H9 (cell line): Measurements from ENCODE around the gene DEK. TPM values are rescaled to one million over a fixed set of nuclear protein-coding genes. Genes with fewer than 3 reads are reported as not detected.

ENCODE experiments used
- DNase-seq: peaks from one replicate; pipeline ENCODE4 v3.0.0-alpha.2; 2017
- H2AFZ ChIP-seq: one replicate; pipeline ENCODE4 v1.6.1; 2013; ENCODE audit warnings: mild to moderate bottlenecking, low read length, control low read depth, moderate library complexity
- H2AK5ac ChIP-seq: 2 replicates; pipeline ENCODE4 v1.6.1; 2013; ENCODE audit warnings: low read length, control low read depth, mixed read lengths; ENCODE audit not compliant: insufficient read length
- H2BK120ac ChIP-seq: one replicate; pipeline ENCODE4 v1.6.1; 2013; ENCODE audit warnings: low read depth, mild to moderate bottlenecking, low read length, control low read depth, inconsistent platforms; ENCODE audit not compliant: poor library complexity, severe bottlenecking
- H2BK12ac ChIP-seq: 2 replicates; pipeline ENCODE4 v1.6.1; 2013; ENCODE audit warnings: low read length, control low read depth, mixed read lengths, low read depth; ENCODE audit not compliant: insufficient read length
- H2BK15ac ChIP-seq: 2 replicates; pipeline ENCODE4 v1.6.1; 2013; ENCODE audit warnings: low read depth, low read length, control low read depth
- H2BK20ac ChIP-seq: one replicate; pipeline ENCODE4 v1.6.1; 2013; ENCODE audit warnings: low read depth, mild to moderate bottlenecking, low read length, control low read depth, inconsistent platforms; ENCODE audit not compliant: poor library complexity, severe bottlenecking
- H2BK5ac ChIP-seq: 2 replicates; pipeline ENCODE4 v1.6.1; 2013; ENCODE audit warnings: low read length, control low read depth, mixed read lengths; ENCODE audit not compliant: insufficient read length
- H3K14ac ChIP-seq: 2 replicates; pipeline ENCODE4 v1.6.1; 2013; ENCODE audit warnings: low read length, control low read depth; ENCODE audit not compliant: insufficient read depth
- H3K18ac ChIP-seq: 2 replicates; pipeline ENCODE4 v1.6.1; 2013; ENCODE audit warnings: low read depth, mild to moderate bottlenecking, mixed read lengths, low read length, control low read depth; ENCODE audit not compliant: insufficient read length
- H3K23ac ChIP-seq: 2 replicates; pipeline ENCODE4 v1.6.1; 2013; ENCODE audit warnings: low read length, control low read depth, mixed read lengths, low read depth; ENCODE audit not compliant: insufficient read length
- H3K23me2 ChIP-seq: 2 replicates; pipeline ENCODE4 v1.6.1; 2013; ENCODE audit warnings: low read depth, mild to moderate bottlenecking, mixed read lengths, low read length, control low read depth; ENCODE audit not compliant: insufficient read length, poor library complexity, severe bottlenecking
- H3K27ac ChIP-seq: 2 replicates; pipeline ENCODE4 v1.5.1; 2013; ENCODE audit warnings: low read length, control low read depth, mixed read lengths, low read depth; ENCODE audit not compliant: insufficient read length
- H3K27me3 ChIP-seq: 2 replicates; pipeline ENCODE4 v1.6.1; 2013; ENCODE audit warnings: low read length, control low read depth, inconsistent platforms; ENCODE audit not compliant: insufficient read depth
- H3K4ac ChIP-seq: 2 replicates; pipeline ENCODE4 v1.6.1; 2013; ENCODE audit warnings: low read depth, mild to moderate bottlenecking, control low read depth, inconsistent platforms, low read length, moderate library complexity
- H3K4me1 ChIP-seq: 2 replicates; pipeline ENCODE4 v1.6.1; 2013; ENCODE audit warnings: low read length, control low read depth, inconsistent platforms; ENCODE audit not compliant: insufficient read depth
- H3K4me2 ChIP-seq: 2 replicates; pipeline ENCODE4 v1.6.1; 2013; ENCODE audit warnings: low read length, control low read depth, mixed read lengths; ENCODE audit not compliant: insufficient read length, insufficient read depth
- H3K56ac ChIP-seq: 2 replicates; pipeline ENCODE4 v1.6.1; 2013; ENCODE audit warnings: low read depth, mild to moderate bottlenecking, mixed read lengths, low read length, control low read depth; ENCODE audit not compliant: insufficient read length
- H3K79me1 ChIP-seq: 2 replicates; pipeline ENCODE4 v1.6.1; 2013; ENCODE audit warnings: low read depth, mild to moderate bottlenecking, moderate library complexity, low read length, control low read depth, inconsistent platforms; ENCODE audit not compliant: insufficient read depth, poor library complexity, severe bottlenecking
- H3K79me2 ChIP-seq: 2 replicates; pipeline ENCODE4 v1.6.1; 2013; ENCODE audit warnings: low read length, control low read depth, inconsistent platforms; ENCODE audit not compliant: insufficient read depth
- H3K9ac ChIP-seq: 2 replicates; pipeline ENCODE4 v1.6.1; 2013; ENCODE audit warnings: low read length, control low read depth, mixed read lengths; ENCODE audit not compliant: insufficient read length; ENCODE audit errors: extremely low read depth
- H3K9me3 ChIP-seq: one replicate; pipeline ENCODE4 v1.6.1; 2013; ENCODE audit warnings: low read depth, low read length, inconsistent platforms; ENCODE audit not compliant: control insufficient read depth
- H3T11ph ChIP-seq: one replicate; pipeline ENCODE4 v1.6.1; 2013; ENCODE audit warnings: mild to moderate bottlenecking, low read length, control low read depth, inconsistent platforms
- H4K20me1 ChIP-seq: one replicate; pipeline ENCODE4 v1.6.1; 2013; ENCODE audit not compliant: control insufficient read depth, insufficient read length, insufficient read depth
- H4K5ac ChIP-seq: 2 replicates; pipeline ENCODE4 v1.6.1; 2013; ENCODE audit warnings: low read depth, mild to moderate bottlenecking, mixed read lengths, low read length, control low read depth; ENCODE audit not compliant: insufficient read length
- H4K8ac ChIP-seq: replicated peaks from 2 replicates; pipeline ENCODE4 v1.6.1; 2013; ENCODE audit warnings: low read length, control low read depth, mixed read lengths, low read depth; ENCODE audit not compliant: insufficient read length
- H4K91ac ChIP-seq: 2 replicates; pipeline ENCODE4 v1.6.1; 2013; ENCODE audit warnings: low read depth, mild to moderate bottlenecking, moderate library complexity, mixed read lengths, low read length, control low read depth; ENCODE audit not compliant: insufficient read length
- H3K27ac Mint-ChIP-seq, 3 experiments: 2 replicates in 2 of 3; 3 replicates in 1 of 3; pipeline ENCODE4 v1.8.0; 2020 to 2021; ENCODE audit warnings: mixed read lengths in 3 of 3, mild to moderate bottlenecking in 1 of 3, moderate library complexity in 1 of 3
- H3K27me3 Mint-ChIP-seq: 2 replicates; pipeline ENCODE4 v1.8.0; 2021; ENCODE audit warnings: low read depth, mild to moderate bottlenecking, moderate library complexity, mixed read lengths
- H3K36me3 Mint-ChIP-seq, 3 experiments: 2 replicates in 2 of 3; 3 replicates in 1 of 3; pipeline ENCODE4 v1.8.0; 2020 to 2021; ENCODE audit warnings: low read depth in 3 of 3, mixed read lengths in 3 of 3; ENCODE audit not compliant: insufficient read depth in 1 of 3
- H3K4me1 Mint-ChIP-seq, 2 experiments: 2 replicates each; pipeline ENCODE4 v1.8.0; 2020; ENCODE audit warnings: mixed read lengths in 2 of 2
- H3K4me3 Mint-ChIP-seq, 2 experiments: 2 replicates in 1 of 2; 3 replicates in 1 of 2; pipeline ENCODE4 v1.8.0; 2020 to 2021; ENCODE audit warnings: mild to moderate bottlenecking in 2 of 2, mixed read lengths in 2 of 2, moderate library complexity in 1 of 2
- H3K9me3 Mint-ChIP-seq, 2 experiments: 2 replicates in 1 of 2; 3 replicates in 1 of 2; pipeline ENCODE4 v1.8.0; 2020; ENCODE audit warnings: mild to moderate bottlenecking in 2 of 2, mixed read lengths in 2 of 2, moderate library complexity in 1 of 2
- CTCF ChIP-seq: fragments of 200-600 bp; sonication (generic); conservative IDR thresholded peaks from 3 replicates; pipeline ENCODE4 v1.8.0; 2021; ENCODE audit warnings: antibody characterized with exemption, mild to moderate bottlenecking
- WGBS: extraction: QIAGEN DNeasy Blood & Tissue Kit; methylation state at CpG from one replicate; pipeline ENCODE4 v1.1.7; 2013; ENCODE audit warnings: missing lambda C conversion rate, low lambda C conversion rate, mixed read lengths; ENCODE audit not compliant: insufficient read length; ENCODE audit errors: extremely low coverage; 5-methylcytosine and 5-hydroxymethylcytosine counted together
- total RNA-seq: library from RNA; stranded (reverse); gene quantifications from 2 replicates; pipeline ENCODE4 v1.2.1, GENCODE V29; 2021

DEK gene
- total RNA-seq, 1 experiment from 2014 or later, result 217 TPM

DNA sequence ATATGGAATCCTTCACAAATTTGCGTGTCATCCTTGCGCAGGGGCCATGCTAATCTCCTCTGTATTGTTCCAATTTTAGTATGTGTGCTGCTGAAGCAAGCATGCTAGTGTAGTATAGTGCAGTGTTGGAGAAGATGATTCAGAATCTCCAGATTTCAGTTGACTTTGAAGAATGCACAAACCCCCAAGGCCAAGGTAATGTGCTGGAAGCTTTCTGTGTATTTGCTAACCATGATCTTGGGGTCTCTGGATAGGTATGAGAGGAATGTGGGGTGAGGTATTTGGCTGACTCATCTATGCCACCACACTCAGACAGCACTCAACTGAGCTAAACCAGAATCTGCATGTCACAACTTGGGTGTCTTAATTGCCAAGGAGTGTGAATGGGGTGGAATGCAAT lies 42.6 kb upstream of the DEK start:
- Mint-ChIP-seq H3K36me3 (peaks cover 5 to 17% (median 5%) of the 10 kb centered on the region in 3 experiments), H3K27ac (peak overlapping the region in 2 of 3 experiments; percentile 16 to 83; a peak in 2 of 7 replicates), H3K4me3 (no peak overlapping the region), H3K4me1 (peaks cover 19 to 24% of the 10 kb centered on the region in 2 experiments), H3K9me3 (peaks cover 20% of the 10 kb centered on the region in 2 experiments), H3K27me3 (no peaks in the 10 kb centered on the region)
- H3K79me2 ChIP-seq, result no peaks in the 10 kb centered on the region
- no peaks in the 10 kb centered on the region for H3K9me3 ChIP-seq
- H3K4ac ChIP-seq, result no peak overlapping the region
- H4K8ac ChIP-seq, result no peak overlapping the region
- no peaks in the 10 kb centered on the region for H4K20me1 ChIP-seq
- H3K27me3 ChIP-seq, result no peaks in the 10 kb centered on the region
- H3K14ac ChIP-seq, result no peak overlapping the region
- no peak overlapping the region for H3K56ac ChIP-seq
- peak; percentile 31 for DNase-seq
- H3K4me1 ChIP-seq, result peaks cover 5% of the 10 kb centered on the region; the same call in 1 of the 2 replicates
- H3K18ac ChIP-seq, result no peak overlapping the region
- no peak overlapping the region for H2BK15ac ChIP-seq
- H2BK12ac ChIP-seq, result no peak overlapping the region
- H3K79me1 ChIP-seq, result no peaks in the 10 kb centered on the region
- WGBS, result no CpG with 5 or more reads among the region's 2 CpGs
- H4K5ac ChIP-seq, result no peak overlapping the region
- H2BK5ac ChIP-seq, result no peak overlapping the region
- H4K91ac ChIP-seq, result no peak overlapping the region
- H3K23ac ChIP-seq, result no peak overlapping the region
- no peak for TF ChIP-seq CTCF
- H3K23me2 ChIP-seq, result no peaks in the 10 kb centered on the region
- H3T11ph ChIP-seq, result no peak overlapping the region
- H3K9ac ChIP-seq, result no peak overlapping the region
- no peak overlapping the region for H2AFZ ChIP-seq
- H3K4me2 ChIP-seq, result no peak overlapping the region
- H3K27ac ChIP-seq, result no peak overlapping the region
- no peak overlapping the region for H2BK20ac ChIP-seq
- no peak overlapping the region for H2AK5ac ChIP-seq
- no peak overlapping the region for H2BK120ac ChIP-seq
